A673 (cell line): Measurements from ENCODE around the gene AMOT.

Source experiments
- EZH2 ChIP-seq: fragments of 200-600 bp; sonication (generic); IDR thresholded peaks from 2 replicates; pipeline ENCODE4 v1.6.1; 2017; ENCODE audit warnings: borderline replicate concordance, low read depth, mild to moderate bottlenecking, mixed read lengths, antibody characterized with exemption, low read length; ENCODE audit not compliant: poor library complexity, severe bottlenecking
- TF ChIP-seq, protein P1 (sequence below): fragments of 300-800, 200-600 bp; sonication (generic); conservative IDR thresholded peaks from 2 replicates; pipeline ENCODE4 v1.5.1; 2017; ENCODE audit warnings: low read depth, mild to moderate bottlenecking, antibody characterized with exemption, low read length, moderate library complexity, mixed read lengths

DNA sequence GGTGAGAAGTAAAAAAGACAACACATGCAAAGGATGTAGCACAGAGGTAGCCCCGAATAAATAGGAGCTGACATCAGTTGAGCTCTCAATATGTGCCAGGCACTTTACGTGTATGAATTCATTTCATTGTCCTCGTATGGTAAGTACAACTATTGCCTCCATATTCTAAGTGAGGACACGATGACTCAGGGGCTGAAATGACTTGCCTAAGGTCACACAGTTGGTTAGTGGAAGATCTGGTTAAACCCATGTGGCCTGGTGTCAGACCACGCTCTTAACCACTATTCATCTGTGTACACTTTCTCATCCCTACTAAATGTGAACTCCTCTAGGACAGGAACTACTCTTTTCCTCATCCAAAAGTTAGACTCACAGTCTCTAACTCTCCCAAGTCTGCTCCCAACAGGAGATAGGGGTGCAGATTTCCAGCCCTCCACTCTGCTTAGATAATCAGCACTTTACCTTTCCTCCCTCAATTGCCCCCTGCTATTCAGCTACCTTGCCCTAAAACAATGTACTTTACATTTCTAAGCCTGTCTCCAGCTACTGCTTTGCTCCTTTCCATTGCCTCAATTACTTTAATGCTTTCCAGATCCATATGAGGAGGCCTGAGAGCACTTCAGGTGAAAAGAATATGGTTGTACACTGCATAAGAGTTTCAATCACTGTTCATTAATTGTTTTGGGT, 102.1 kb downstream of the AMOT start:
- no peak for TF ChIP-seq EZH2
- TF ChIP-seq, protein P1, sequence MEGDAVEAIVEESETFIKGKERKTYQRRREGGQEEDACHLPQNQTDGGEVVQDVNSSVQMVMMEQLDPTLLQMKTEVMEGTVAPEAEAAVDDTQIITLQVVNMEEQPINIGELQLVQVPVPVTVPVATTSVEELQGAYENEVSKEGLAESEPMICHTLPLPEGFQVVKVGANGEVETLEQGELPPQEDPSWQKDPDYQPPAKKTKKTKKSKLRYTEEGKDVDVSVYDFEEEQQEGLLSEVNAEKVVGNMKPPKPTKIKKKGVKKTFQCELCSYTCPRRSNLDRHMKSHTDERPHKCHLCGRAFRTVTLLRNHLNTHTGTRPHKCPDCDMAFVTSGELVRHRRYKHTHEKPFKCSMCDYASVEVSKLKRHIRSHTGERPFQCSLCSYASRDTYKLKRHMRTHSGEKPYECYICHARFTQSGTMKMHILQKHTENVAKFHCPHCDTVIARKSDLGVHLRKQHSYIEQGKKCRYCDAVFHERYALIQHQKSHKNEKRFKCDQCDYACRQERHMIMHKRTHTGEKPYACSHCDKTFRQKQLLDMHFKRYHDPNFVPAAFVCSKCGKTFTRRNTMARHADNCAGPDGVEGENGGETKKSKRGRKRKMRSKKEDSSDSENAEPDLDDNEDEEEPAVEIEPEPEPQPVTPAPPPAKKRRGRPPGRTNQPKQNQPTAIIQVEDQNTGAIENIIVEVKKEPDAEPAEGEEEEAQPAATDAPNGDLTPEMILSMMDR = no peak
